ENCODE measurements around the gene CTNNAL1.
"Not testable (repeated sequence)": the region's sequence is repeated elsewhere in the genome, so short reads cannot be mapped to it uniquely, and the experiment has no call there.

The CTNNAL1 gene

GRCh38 chr9:109012876-109013678 lies at the start of gene CTNNAL1:
Gene CTNNAL1, minus strand, starts transcription at chr9:109013499. Its CDS starts 57 bp downstream, at chr9:109013442.
- DNase-seq (ENCODE audit: extremely low spot score, insufficient read length, low read depth) (peak; percentile 84), FAIRE-seq (peak; percentile 50)

GRCh38 chr9:109062543-109062942 lies 49.2 kb upstream of the CTNNAL1 start:
- no peak for FAIRE-seq

GRCh38 chr9:109060191-109060590 lies 46.9 kb upstream of the CTNNAL1 start:
- DNase-seq (ENCODE audit: extremely low spot score, insufficient read length, low read depth) (no peak), FAIRE-seq (no peak)

More at GRCh38 chr9:109062543-109062942, 49.2 kb upstream of the CTNNAL1 start:
- DNase-seq (ENCODE audit: extremely low spot score, insufficient read length, low read depth): no peak

GRCh38 chr9:109053121-109053520 lies 39.8 kb upstream of the CTNNAL1 start:
- not testable (repeated sequence) for FAIRE-seq; DNase-seq (ENCODE audit: extremely low spot score, insufficient read length, low read depth)

- DNase-seq (ENCODE audit: extremely low spot score, insufficient read length, low read depth) (no peak), FAIRE-seq (no peak)
Observed at GRCh38 chr9:109052416-109052815, 39.1 kb upstream of the CTNNAL1 start.

GRCh38 chr9:109051733-109052132 lies 38.4 kb upstream of the CTNNAL1 start:
- DNase-seq (ENCODE audit: extremely low spot score, insufficient read length, low read depth) (no peak), FAIRE-seq (no peak)

GRCh38 chr9:109050444-109050843 lies 37.1 kb upstream of the CTNNAL1 start:
- no peak for DNase-seq (ENCODE audit: extremely low spot score, insufficient read length, low read depth)
- no peak for FAIRE-seq

GRCh38 chr9:109048822-109049221 lies 35.5 kb upstream of the CTNNAL1 start:
- DNase-seq (ENCODE audit: extremely low spot score, insufficient read length, low read depth): no peak
- no peak for FAIRE-seq

GRCh38 chr9:109047259-109047658 lies 34.0 kb upstream of the CTNNAL1 start:
- no peak for DNase-seq (ENCODE audit: extremely low spot score, insufficient read length, low read depth)
- FAIRE-seq: no peak

- FAIRE-seq (no peak), DNase-seq (ENCODE audit: extremely low spot score, insufficient read length, low read depth) (no peak)
Observed at GRCh38 chr9:109046346-109046745, 33.0 kb upstream of the CTNNAL1 start.

- DNase-seq (ENCODE audit: extremely low spot score, insufficient read length, low read depth) (no peak), FAIRE-seq (no peak)
Observed at GRCh38 chr9:109043578-109043977, 30.3 kb upstream of the CTNNAL1 start.

- FAIRE-seq (no peak), DNase-seq (ENCODE audit: extremely low spot score, insufficient read length, low read depth) (no peak)
Observed at GRCh38 chr9:109040571-109040970, 27.3 kb upstream of the CTNNAL1 start.

- no peak for DNase-seq (ENCODE audit: extremely low spot score, insufficient read length, low read depth)
- no peak for FAIRE-seq
Observed at GRCh38 chr9:109039539-109039938, 26.2 kb upstream of the CTNNAL1 start.

GRCh38 chr9:109037946-109038715 lies 24.8 kb upstream of the CTNNAL1 start:
- DNase-seq (ENCODE audit: extremely low spot score, insufficient read length, low read depth): no peak
- FAIRE-seq: no peak

- DNase-seq (ENCODE audit: extremely low spot score, insufficient read length, low read depth) (no peak), FAIRE-seq (no peak)
Observed at GRCh38 chr9:109036744-109037680, 23.7 kb upstream of the CTNNAL1 start.

- no peak for FAIRE-seq
- no peak for DNase-seq (ENCODE audit: extremely low spot score, insufficient read length, low read depth)
Observed at GRCh38 chr9:109035684-109036423, 22.6 kb upstream of the CTNNAL1 start.

- no peak for FAIRE-seq
- DNase-seq (ENCODE audit: extremely low spot score, insufficient read length, low read depth): no peak
Observed at GRCh38 chr9:109033941-109034700, 20.8 kb upstream of the CTNNAL1 start.

- FAIRE-seq: no peak
- DNase-seq (ENCODE audit: extremely low spot score, insufficient read length, low read depth): no peak
Observed at GRCh38 chr9:109031241-109031640, 17.9 kb upstream of the CTNNAL1 start.

- no peak for DNase-seq (ENCODE audit: extremely low spot score, insufficient read length, low read depth)
- FAIRE-seq: no peak
Observed at GRCh38 chr9:109030426-109030825, 17.1 kb upstream of the CTNNAL1 start.
